Vagina (tissue), 2 donors: Measurements from ENCODE around the gene PTGES. TPM values are rescaled to one million over a fixed set of nuclear protein-coding genes. Genes with fewer than 3 reads are reported as not detected.

Experiments used
- DNase-seq, 2 donors: peaks; one replicate each; pipeline ENCODE4 v3.0.0-alpha.2; 2017; ENCODE audit errors: extremely low spot score in 2 of 2
- H3K27ac ChIP-seq: fragments of 200-600 bp; sonication (generic); one replicate; pipeline ENCODE4 v1.5.1; 2019
- H3K27me3 ChIP-seq: fragments of 200-600 bp; sonication (generic); one replicate; pipeline ENCODE4 v1.5.1; 2019
- H3K36me3 ChIP-seq, 2 donors: fragments of 200-600 bp; sonication (generic); one replicate each; pipeline ENCODE4 v1.5.1; 2017 to 2019
- H3K4me1 ChIP-seq: fragments of 200-600 bp; sonication (generic); one replicate; pipeline ENCODE4 v1.5.1; 2019
- H3K4me3 ChIP-seq, 2 donors: fragments of 200-600 bp; sonication (generic); 1 replicate in 1 of 2; 2 replicates in 1 of 2; pipeline ENCODE4 v1.5.1; 2016 to 2019
- H3K9me3 ChIP-seq: fragments of 200-600 bp; sonication (generic); one replicate; pipeline ENCODE4 v1.5.1; 2019
- CTCF ChIP-seq, 3 experiments: fragments of 450-650 bp in 2 of 3; fragments of 200-600 bp in 1 of 3; sonication (generic) in 1 of 3; IDR thresholded peaks; one replicate each; pipeline ENCODE4 v1.5.1; 2017 to 2019; ENCODE audit warnings: antibody characterized with exemption in 3 of 3, mild to moderate bottlenecking in 2 of 3, moderate library complexity in 2 of 3
- POLR2A ChIP-seq, 2 donors: fragments of 450-650 bp; IDR thresholded peaks; one replicate each; pipeline ENCODE4 v1.6.1; 2017; ENCODE audit warnings: antibody characterized with exemption in 2 of 2, mild to moderate bottlenecking in 2 of 2, moderate library complexity in 2 of 2
- POLR2AphosphoS5 ChIP-seq, 2 donors: sonication (generic); formaldehyde crosslinking; IDR thresholded peaks; one replicate each; pipeline ENCODE4 v1.9.0; 2017; ENCODE audit warnings: antibody characterized with exemption in 2 of 2, mild to moderate bottlenecking in 2 of 2, low read depth in 1 of 2; ENCODE audit not compliant: insufficient read depth in 1 of 2
- intact Hi-C: fragments of 100-400 bp; cut with DNase I; formaldehyde crosslinking; loops from one replicate; pipeline ENCODE4 v1.15.1; 2023
- total RNA-seq: library from RNA; depleted of rRNA; stranded (reverse); fragments of >200 nt; gene quantifications from one replicate; pipeline ENCODE4 v1.2.3, GENCODE V29; 2016

PTGES gene
- total RNA-seq, 1 donor from 2014 or later: 18.9 TPM

- no peak for TF ChIP-seq CTCF (IDR thresholded peaks at IDR 0.05)
- no peak for TF ChIP-seq POLR2AphosphoS5 (IDR thresholded peaks at IDR 0.05; ENCODE audit: insufficient read depth in 1 of 2, low read depth in 1 of 2)
- no peak for TF ChIP-seq POLR2A (IDR thresholded peaks at IDR 0.05)
- Histone ChIP-seq H3K4me1 (peaks cover 41% of the 10 kb centered on the region), H3K9me3 (no peaks in the 10 kb centered on the region), H3K27me3 (no peaks in the 10 kb centered on the region), H3K27ac (peak overlapping the region; percentile 76), H3K4me3 (no peak overlapping the region), H3K36me3 (no peaks in the 10 kb centered on the region)
- DNase-seq: no peak
- intact Hi-C loops: loop anchor here (10.0 kb wide), 1 partner anchor 589 kb away; no protein-coding TSS in a partner anchor
Measured at GRCh38 chr9:129713402-129713679, 39.5 kb downstream of the PTGES start.

DNA sequence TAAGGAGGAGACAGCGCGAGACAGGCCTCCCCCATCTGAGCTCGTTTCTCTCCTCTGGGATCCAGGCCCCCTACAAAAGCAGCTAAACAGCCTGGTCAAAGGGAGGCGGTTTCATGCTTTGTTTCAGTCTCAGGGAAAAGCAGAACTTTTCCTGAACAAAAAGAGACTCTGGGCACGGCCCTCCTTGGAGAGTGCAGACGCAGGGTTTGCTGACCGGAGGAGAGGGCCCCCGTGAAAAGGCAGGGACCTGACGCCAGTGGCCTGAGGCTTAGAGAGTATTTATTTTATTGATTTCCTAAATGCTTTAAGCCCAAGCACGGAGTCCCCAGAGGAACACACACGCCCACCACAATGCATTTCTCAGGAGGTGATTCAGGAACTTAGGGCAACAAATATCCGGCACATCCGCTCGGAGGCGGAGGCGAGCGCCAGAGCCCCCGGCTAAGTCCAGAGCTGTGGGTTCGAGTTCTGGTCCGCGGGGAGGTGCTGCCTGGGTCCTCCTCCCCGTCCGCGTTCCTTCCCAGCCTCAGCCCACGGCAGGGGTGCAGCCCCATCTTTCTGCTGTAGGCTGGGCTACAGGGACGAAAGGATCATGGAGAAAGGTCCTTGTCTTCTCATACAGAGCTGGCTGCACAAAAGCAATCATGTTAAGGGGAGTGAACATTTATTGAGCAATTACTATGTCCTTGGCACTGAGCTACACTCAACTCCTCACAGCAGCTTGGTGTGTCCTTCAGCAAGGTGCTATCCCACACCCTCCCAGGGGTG is 40.0 kb downstream of the PTGES start:
- no peak for DNase-seq
- H3K4me1 ChIP-seq: peaks cover 41% of the 10 kb centered on the region
- H3K27me3 ChIP-seq: no peaks in the 10 kb centered on the region
- H3K9me3 ChIP-seq: no peaks in the 10 kb centered on the region
- H3K27ac ChIP-seq: peak overlapping the region; percentile 76
- intact Hi-C loops: loop anchor here (10.0 kb wide), 1 partner anchor 588 kb away; no protein-coding TSS in a partner anchor
- no peak overlapping the region for H3K4me3 ChIP-seq
- no peaks in the 10 kb centered on the region for H3K36me3 ChIP-seq
- TF ChIP-seq POLR2A (IDR thresholded peaks at IDR 0.05) (no peak), CTCF (IDR thresholded peaks at IDR 0.05) (no peak), POLR2AphosphoS5 (IDR thresholded peaks at IDR 0.05; ENCODE audit: insufficient read depth in 1 of 2, low read depth in 1 of 2) (no peak)

- intact Hi-C loops: loop anchor here (10.0 kb wide), 1 partner anchor 585 kb away; no protein-coding TSS in a partner anchor
- DNase-seq: no peak
- H3K4me1 ChIP-seq: peaks cover 36% of the 10 kb centered on the region
- H3K27ac ChIP-seq: peak overlapping the region; percentile 76
- no peak overlapping the region for H3K4me3 ChIP-seq
- no peak for TF ChIP-seq CTCF (IDR thresholded peaks at IDR 0.05)
- H3K9me3 ChIP-seq: no peaks in the 10 kb centered on the region
- no peaks in the 10 kb centered on the region for H3K27me3 ChIP-seq
- H3K36me3 ChIP-seq: no peaks in the 10 kb centered on the region
Measured at GRCh38 chr9:129710169-129710453, 42.7 kb downstream of the PTGES start.

DNA sequence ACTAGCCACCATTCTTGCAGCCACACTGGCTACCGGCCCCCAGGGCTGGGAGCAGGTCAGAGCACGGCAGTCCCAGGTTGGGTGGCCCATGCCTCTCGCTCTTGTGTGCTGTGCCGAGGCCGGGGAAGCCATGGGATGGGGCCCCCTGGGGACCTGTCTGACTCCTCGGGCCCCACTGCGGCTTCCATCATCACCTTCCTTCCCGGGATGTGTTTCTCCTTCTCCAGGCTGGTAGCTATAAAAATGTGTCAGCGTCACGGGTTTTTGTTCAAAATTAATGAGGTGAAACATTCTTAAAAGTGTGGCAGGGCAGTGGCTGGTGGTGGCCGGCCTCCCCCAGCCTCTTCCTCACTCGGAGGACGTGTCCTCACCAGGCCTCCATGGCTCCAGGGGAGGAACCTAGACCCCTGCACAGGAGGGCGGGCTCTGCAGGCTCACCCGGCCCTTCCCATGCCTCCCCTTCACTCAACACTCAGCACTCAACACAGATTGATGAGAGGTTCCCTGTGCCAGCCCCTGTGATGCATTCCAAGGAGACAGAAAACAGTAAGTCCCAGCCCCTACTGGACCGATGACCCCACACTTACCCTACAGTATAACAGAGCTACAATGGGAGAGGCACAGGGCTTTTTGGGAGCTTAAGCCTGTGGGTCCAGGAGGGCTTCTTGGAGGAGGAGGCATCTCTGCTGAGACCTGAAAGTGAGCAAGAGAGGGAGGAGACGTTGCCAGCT is 43.2 kb downstream of the PTGES start:
- TF ChIP-seq POLR2AphosphoS5 (IDR thresholded peaks at IDR 0.05; ENCODE audit: insufficient read depth in 1 of 2, low read depth in 1 of 2) (no peak), CTCF (IDR thresholded peaks at IDR 0.05) (no peak), POLR2A (IDR thresholded peaks at IDR 0.05) (no peak)
- intact Hi-C loops: loop anchor here (10.0 kb wide), 1 partner anchor 585 kb away; no protein-coding TSS in a partner anchor
- peak overlapping the region; percentile 76 for H3K27ac ChIP-seq

GRCh38 chr9:129708793-129709192 is 44.0 kb downstream of the PTGES start:
- Histone ChIP-seq H3K36me3 (no peaks in the 10 kb centered on the region), H3K27ac (no peak overlapping the region), H3K4me1 (peaks cover 36% of the 10 kb centered on the region), H3K4me3 (no peak overlapping the region), H3K9me3 (no peaks in the 10 kb centered on the region), H3K27me3 (no peaks in the 10 kb centered on the region)
- intact Hi-C loops: no loop called here
- no peak for TF ChIP-seq POLR2AphosphoS5 (IDR thresholded peaks at IDR 0.05; ENCODE audit: insufficient read depth in 1 of 2, low read depth in 1 of 2)
- TF ChIP-seq CTCF (IDR thresholded peaks at IDR 0.05): no peak
- no peak for TF ChIP-seq POLR2A (IDR thresholded peaks at IDR 0.05)
- DNase-seq: no peak

More for the DNA sequence above, 43.2 kb downstream of the PTGES start:
- Histone ChIP-seq H3K36me3 (no peaks in the 10 kb centered on the region), H3K9me3 (no peaks in the 10 kb centered on the region), H3K4me3 (no peak overlapping the region), H3K27me3 (no peaks in the 10 kb centered on the region), H3K4me1 (peaks cover 36% of the 10 kb centered on the region)
- DNase-seq: no peak
